GM19023 (cell line): ENCODE results near the gene DNAJC7.

Source experiments
- ATAC-seq: cut with Tn5 transposase; IDR thresholded peaks from one replicate; pipeline ENCODE4 v1.9.1; 2021; ENCODE audit warnings: mild to moderate bottlenecking, moderate library complexity; ENCODE audit not compliant: unreplicated experiment

DNAJC7 gene

DNA sequence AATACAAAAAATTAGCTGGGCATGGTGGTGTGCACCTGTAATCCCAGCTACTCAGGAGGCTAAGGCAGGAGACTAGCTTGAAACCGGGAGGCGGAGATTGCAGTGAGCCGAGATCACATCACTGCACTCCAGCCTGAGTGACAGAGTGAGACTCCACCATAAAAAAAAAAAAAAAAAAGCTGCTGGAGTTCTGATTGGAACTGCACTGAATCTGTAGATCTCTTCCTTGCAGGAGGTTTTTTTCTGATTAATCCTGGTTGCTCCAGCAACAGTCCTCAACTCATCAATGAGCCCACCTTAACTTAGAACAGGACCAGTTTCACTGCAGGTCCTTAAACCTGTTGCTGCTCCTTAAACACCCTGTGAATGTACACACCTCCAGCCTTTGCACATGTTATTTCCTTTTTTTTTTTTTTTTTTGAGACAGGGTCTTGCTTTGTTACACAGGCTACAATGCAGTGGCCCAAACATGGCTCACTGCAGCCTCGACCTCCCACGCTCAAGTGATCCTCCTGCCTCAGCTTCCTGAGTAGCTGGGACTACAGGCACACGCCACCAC, 88.5 kb downstream of the DNAJC7 start:
- no peak for ATAC-seq
